ENCODE data around the gene SYPL2.

The SYPL2 gene

DNA sequence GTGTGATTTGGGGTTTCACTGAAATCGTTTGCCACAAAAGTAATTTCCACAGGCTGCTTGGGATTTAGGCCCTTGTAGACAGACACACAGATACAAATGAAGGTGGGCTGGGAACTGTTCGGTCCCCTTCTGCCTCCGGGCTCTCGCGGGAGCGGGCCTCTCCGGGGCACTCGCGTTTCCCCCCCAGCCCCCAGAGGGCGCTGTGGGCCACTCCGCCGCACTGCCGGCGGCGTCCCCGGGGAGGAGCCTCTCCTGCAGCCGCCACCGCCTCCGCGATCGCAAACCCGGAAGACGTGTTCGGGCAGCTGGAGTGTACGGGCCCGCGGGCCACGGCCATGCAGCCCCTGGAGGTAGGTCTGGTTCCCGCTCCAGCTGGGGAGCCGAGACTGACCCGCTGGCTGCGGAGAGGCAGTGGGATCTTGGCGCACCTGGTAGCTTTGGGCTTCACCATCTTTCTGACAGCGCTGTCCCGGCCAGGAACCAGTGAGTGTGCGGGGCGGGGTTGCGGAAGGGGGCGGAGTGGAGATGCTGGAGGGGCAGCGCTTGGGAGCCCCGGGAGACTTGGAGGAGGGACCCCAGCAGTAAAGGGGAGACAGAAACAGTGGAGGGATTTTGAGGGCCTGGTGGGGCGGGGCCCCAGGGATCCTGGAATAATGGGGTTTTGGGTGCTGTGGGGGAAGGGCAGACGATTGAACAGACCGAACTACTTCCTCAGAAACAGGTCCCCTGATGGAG, 27.6 kb downstream of the SYPL2 start, which contains the start of gene CYB561D1:
Gene CYB561D1 (plus strand): TSS at position 290 of the 735 bp plus-strand sequence. CDS start 46 bp downstream, at position 336.
- DNase-seq, result peak; percentile 83 to 84

- no peak for DNase-seq
These were observed 29.4 kb downstream of the SYPL2 start for GRCh38 chr1:109495738-109496137.

DNA sequence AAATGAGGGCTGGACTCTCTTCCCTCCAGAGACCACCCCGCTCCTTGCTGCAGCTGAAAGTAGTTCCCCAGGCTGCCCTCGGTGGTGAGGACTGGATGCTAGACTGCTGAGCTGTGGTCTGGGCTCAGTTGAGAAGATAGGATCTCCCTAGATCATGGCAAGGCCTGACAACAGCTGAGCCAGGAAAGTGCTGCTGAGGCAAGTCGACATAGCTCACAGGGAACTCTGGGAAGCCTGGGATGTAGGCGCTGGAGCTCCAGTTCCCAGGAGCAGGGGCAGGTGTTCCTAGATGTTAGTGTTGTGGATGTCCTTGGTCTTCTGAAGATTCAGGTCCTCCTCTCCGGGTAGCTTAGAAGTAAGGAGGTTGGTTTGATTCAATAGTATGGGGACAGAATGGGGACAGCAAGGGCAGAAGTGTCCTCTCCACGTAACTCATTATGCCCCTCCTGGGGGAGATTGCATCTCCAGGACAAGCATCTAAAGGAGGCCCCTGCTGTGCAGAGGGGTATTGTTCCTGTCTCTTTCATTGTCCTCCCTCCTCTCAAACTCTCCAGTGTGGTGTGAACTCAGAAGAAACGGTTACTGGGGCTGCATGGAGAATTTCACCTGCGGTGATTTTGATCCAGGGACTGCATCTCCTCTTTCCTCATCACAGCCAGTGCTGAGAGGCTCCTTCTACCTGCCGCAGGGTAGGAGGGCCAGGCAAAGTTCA, 31.3 kb downstream of the SYPL2 start:
- DNase-seq, result no peak

GRCh38 chr1:109498161-109498801, 31.9 kb downstream of the SYPL2 start:
- peak; percentile 44 to 55 for DNase-seq

- no peak for DNase-seq
These were observed 32.7 kb downstream of the SYPL2 start for GRCh38 chr1:109499081-109499480.

DNA sequence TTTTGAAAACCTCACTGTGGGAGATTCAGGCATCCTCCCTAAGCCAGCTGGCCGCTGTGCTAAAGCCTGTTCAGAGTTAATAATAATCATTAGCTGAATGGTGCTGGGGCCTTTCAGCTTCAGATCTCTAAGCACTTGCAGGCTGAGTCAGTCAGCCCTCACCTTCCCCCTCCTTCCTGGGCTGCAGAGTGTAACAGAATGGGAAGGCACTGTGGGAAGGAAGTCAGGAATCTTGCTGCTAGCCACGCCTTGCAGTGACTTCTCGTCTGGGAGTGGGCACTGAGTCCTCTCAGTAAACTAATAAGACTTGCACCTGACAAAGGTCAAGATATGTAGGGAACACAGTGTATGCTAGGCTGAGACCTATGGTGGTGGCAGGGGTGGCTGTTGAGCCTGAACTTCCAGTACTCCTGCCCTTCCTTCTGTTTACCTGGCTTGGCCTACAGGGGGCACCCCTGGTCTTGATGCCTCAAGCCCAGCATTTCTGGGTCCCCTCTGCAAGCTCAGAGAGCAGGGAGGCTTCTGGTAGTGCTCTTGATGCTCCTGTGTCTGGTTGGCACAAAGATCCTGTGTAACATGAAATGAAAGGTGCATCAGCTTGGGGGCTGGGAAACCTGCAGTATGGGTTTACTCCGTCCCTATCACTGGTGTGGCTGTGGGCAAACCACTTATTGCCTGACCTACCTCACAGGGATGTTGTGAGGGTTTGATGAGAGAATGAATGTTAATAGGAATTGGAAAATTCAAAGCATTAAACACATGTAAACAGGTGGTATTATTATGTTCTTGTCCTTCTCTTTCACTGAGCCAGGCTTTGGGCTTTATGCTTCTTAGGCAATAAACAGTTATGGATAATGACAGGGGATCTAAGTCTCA, 33.6 kb downstream of the SYPL2 start:
- peak; percentile 53 to 54 for DNase-seq

DNA sequence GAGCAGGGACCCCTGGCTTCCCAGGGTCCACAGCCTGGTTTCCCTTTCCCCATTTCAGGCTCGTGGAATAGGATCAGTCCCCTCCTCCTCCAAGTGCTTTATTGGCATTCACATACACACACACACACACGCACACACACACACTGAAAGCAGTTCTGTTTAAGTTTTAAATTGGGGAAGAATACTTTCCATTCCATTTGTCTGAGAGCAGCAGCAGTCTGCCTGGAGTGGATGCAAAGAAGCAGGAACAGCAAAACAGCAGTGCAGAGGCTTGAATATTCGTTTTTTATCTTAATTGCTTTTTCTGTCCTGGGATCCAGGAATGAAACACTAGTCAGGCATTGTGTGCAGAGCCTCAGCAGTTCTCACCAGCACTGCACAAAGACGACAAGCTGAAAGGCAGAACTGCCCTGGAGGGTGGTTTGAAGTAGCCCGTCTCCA, 34.6 kb downstream of the SYPL2 start:
- no peak for DNase-seq

DNA sequence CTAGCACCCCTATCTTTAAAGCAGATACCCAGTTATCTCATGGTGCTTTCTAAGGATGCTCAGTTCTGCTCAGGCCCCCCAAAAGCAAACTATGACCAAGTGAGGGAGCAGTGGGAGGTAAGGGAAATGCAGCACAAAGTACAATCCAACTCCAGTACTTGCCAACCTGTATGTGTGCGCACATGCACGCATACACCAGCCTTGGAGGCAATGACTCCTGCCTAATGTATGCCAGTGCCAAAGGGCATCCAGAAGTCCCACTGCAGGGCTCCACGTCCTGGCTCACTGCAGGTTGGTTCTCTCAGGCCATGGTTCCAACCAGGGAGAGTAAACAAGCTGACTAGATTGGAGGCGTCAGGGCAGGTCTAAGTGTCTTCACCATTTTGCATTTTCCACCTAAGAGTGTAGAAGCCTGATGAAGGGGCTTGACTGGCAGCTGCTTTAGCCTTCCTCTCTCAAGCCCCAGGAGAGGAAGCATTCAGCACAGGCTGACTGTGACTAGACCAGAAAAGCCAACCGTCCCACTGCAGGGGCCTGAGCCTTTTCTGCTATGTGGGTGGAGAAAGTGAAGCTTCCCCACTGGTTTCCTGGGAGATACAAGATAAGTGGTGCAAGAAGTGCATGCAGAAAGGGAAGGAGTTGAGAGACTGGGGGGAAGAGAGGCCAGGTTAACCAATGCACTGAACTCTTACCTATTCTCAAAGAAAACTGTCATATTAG, 35.5 kb downstream of the SYPL2 start:
- DNase-seq, result no peak

DNA sequence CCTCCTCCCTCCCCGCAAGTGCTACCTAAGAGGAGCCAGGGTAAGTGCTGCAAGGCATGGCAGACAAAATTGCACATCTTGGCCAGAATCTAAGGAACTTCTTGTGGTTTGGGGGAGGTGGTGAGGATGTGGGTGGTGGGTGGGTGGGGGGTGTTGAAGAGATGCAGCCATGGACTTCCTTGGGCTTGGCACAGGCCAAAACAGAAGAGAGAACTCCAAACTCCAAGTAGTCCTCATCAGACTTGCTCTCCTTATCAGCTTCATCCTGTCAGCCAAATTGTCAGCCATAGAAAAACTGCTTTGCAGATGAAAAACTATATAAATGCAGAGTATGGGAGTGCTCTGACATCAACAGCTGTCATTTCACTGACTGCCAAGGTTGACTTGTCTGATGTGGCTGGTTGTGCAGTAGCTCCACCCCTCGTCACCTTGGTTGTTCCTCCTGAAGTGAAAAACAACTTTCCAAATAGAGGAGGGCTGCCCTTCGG, 36.1 kb downstream of the SYPL2 start:
- DNase-seq, result peak in 1 of 2 experiments; percentile 39

- DNase-seq, result no peak
These were observed 37.6 kb downstream of the SYPL2 start for GRCh38 chr1:109503935-109504334.

DNA sequence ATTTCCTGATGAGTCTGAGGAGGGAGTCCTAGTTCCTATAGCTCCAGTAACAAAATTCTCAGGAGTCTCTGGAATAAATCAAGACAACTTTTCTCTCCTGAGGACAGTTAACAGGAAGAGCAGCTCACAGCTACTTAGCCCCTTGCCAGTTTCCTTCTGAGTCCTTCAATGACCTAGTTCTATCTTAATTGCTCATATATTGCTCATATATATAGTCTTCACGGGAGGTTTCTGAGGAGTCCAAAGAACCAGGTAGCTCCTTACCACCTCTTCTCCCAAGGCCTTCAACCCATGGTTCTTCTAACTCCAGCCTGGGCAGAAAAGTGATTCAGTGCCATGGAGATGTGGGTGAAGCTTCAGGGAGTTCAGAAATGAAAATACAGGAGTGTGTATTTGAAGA, 38.6 kb downstream of the SYPL2 start:
- DNase-seq, result no peak

GRCh38 chr1:109508001-109508872, 41.9 kb downstream of the SYPL2 start:
- DNase-seq, result no peak

DNA sequence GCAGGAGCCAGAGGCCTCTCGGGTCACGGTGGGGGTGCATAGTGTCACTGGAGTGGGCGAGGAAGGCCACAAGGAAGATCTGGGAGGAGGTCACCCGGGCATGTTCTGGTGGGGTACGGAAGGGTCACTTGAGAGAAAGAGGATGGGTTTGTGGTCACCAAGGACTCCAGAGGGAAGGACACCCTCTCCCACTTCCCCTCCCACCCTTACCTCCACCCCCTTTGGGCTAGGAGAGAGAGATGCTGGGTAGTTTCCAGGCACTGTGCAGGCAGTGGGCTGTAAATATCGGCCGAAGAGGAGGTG, 42.5 kb downstream of the SYPL2 start:
- no peak for DNase-seq

DNA sequence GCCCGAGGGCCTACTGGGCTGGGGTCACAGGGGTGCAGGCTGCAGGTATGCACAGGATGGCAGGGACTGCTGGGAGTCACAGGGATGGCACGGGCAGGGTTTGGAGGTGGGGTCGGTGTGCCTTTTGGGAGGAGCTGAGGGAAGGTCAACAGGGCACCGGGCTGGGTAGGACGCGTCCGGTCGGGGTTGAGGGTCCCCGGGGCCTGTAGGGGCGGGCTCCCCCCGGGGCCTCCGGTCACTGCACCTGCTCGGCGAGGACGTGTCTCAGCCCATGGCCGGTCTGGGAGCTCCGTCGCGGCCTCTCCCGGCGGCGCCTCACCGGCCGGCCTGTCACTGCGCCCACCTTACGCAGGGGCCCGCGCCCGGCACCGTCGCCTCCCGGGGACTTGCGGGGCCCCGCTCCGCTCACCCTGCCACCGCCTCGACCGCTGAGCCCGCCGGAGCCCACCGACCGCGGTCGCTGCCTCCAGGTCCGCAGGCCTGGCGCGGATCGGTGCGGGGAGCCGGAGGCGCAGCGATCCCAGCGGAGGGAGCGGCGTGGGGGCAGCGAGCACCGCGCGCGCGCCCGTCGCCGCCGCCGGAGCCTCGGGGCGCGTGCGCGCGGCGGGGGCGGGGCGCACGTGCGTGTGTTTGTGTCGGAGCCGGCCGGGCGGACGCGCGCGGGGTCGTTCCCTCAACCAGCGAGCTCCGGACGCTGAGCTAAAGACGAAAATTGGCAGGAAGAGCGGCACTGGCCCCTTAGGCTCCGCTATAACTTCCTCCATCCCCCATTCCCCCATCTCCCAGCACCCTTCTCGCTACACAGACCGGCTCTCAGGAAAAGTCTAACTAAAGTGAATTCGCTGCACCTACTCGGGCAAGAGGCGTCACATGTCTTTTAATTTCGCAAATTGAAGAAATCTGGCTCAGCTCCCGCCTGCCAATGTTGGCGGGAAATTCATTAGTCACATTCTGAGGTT, 43.1 kb downstream of the SYPL2 start, which contains the start of gene AMIGO1:
Gene AMIGO1 (minus strand): TSS at position 552 of the 959 bp plus-strand sequence. CDS start 815 bp downstream, outside the sequence.
- DNase-seq, result peak; percentile 44 to 48

DNA sequence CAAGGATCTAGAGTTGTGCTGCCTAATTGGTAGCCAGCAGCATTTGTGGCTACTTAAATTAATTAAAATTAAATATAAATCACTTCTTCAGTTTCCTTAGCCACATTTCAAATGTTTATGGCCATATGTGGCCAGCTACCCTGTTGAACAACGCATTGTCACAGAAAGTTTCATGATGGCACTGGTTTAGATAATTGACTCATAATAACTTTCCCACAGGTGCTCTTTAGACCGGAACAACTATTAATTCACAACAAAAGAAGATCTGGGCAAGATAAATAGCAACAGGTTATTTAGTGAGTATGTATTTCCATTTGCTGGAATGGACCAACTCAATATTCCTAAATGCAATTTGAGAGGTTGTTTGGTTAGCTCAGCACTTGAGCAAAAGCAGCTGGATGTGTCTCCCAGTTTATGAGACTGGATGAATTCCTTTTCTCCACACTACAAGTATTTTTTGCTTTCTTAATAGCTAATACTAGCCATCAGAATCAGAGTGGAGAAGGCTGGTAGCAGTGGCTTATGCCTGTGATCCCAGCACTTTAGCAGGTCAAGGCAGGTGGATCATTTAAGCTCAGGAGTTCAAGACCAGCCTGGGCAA, 46.9 kb downstream of the SYPL2 start:
- DNase-seq, result no peak

GRCh38 chr1:109514846-109515245, 48.5 kb downstream of the SYPL2 start:
- DNase-seq, result no peak

GRCh38 chr1:109516872-109517271, 50.5 kb downstream of the SYPL2 start:
- DNase-seq, result no peak

DNA sequence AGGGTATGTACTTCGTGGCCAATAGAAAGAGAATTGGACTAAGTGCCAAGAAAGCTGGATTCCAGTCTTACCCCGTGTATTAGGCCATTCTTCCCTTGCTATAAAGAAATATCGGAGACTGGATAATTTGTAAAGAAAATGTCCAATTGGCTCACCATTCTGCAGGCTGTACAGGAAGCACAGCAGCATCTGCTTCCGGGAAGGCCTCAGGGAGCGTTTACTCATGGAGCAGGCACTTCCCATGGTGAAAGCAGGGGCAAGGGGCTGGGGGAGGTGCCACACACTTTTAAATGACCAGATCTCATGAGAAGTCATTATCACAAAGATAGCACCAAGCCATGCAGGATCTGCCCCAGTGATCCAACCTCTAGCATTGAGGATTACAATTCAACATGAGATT, 51.0 kb downstream of the SYPL2 start:
- DNase-seq, result no peak
